ENCODE measurements around the gene GUCA2B. TPM values are rescaled to one million over a fixed set of nuclear protein-coding genes. Genes with fewer than 3 reads are reported as not detected.

The GUCA2B gene
- total RNA-seq, 4 donors from 2014 or later, result 1.0 TPM; not detected in 3

GRCh38 chr1:42133809-42134526 is 19.2 kb upstream of the GUCA2B start:
- intact Hi-C loops (cut with DNase I; ENCODE audit: low total_unique reads) (no loop called here), in situ Hi-C loops (cut with MboI; ENCODE audit: low sequenced_read_pairs in 4 of 4) (loop anchor here in 1 of 4 donors (25.0 kb wide), 2 partner anchors 603 to 928 kb away; partner anchors contain the start of gene CLDN19)
- no peak for TF ChIP-seq POLR2A (IDR thresholded peaks at IDR 0.05)
- TF ChIP-seq, protein P1, sequence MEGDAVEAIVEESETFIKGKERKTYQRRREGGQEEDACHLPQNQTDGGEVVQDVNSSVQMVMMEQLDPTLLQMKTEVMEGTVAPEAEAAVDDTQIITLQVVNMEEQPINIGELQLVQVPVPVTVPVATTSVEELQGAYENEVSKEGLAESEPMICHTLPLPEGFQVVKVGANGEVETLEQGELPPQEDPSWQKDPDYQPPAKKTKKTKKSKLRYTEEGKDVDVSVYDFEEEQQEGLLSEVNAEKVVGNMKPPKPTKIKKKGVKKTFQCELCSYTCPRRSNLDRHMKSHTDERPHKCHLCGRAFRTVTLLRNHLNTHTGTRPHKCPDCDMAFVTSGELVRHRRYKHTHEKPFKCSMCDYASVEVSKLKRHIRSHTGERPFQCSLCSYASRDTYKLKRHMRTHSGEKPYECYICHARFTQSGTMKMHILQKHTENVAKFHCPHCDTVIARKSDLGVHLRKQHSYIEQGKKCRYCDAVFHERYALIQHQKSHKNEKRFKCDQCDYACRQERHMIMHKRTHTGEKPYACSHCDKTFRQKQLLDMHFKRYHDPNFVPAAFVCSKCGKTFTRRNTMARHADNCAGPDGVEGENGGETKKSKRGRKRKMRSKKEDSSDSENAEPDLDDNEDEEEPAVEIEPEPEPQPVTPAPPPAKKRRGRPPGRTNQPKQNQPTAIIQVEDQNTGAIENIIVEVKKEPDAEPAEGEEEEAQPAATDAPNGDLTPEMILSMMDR (IDR thresholded peaks at IDR 0.05 in 4 of 5, conservative IDR thresholded peaks at IDR 0.05 in 1 of 5), result no peak
- H3K27me3 ChIP-seq, result no peaks in the 10 kb centered on the region
- H3K4me3 ChIP-seq, result no peak overlapping the region
- DNase-seq, result no peak
- ATAC-seq, result no peak
- H3K9me3 ChIP-seq, result no peaks in the 10 kb centered on the region
- H3K27ac ChIP-seq, result no peak overlapping the region
- H3K4me1 ChIP-seq, result no peaks in the 10 kb centered on the region
- H3K36me3 ChIP-seq, result no peaks in the 10 kb centered on the region

GRCh38 chr1:42135426-42135825 is 17.8 kb upstream of the GUCA2B start:
- intact Hi-C loops (cut with DNase I; ENCODE audit: low total_unique reads), result no loop called here
- H3K9me3 ChIP-seq, result no peaks in the 10 kb centered on the region
- no peak overlapping the region for H3K27ac ChIP-seq
- no peak for ATAC-seq
- in situ Hi-C loops (cut with MboI; ENCODE audit: low sequenced_read_pairs in 4 of 4), result loop anchor here in 1 of 4 donors (25.0 kb wide), 2 partner anchors 602 to 927 kb away; partner anchors contain the start of gene CLDN19
- DNase-seq, result no peak
- H3K4me3 ChIP-seq, result no peak overlapping the region
- TF ChIP-seq POLR2A (IDR thresholded peaks at IDR 0.05), result no peak
- TF ChIP-seq, protein P1 (IDR thresholded peaks at IDR 0.05 in 4 of 5, conservative IDR thresholded peaks at IDR 0.05 in 1 of 5), result no peak
- H3K27me3 ChIP-seq, result peaks cover 0 to 1% (median 0%) of the 10 kb centered on the region in 3 donors
- no peaks in the 10 kb centered on the region for H3K36me3 ChIP-seq
- H3K4me1 ChIP-seq, result no peaks in the 10 kb centered on the region

DNA sequence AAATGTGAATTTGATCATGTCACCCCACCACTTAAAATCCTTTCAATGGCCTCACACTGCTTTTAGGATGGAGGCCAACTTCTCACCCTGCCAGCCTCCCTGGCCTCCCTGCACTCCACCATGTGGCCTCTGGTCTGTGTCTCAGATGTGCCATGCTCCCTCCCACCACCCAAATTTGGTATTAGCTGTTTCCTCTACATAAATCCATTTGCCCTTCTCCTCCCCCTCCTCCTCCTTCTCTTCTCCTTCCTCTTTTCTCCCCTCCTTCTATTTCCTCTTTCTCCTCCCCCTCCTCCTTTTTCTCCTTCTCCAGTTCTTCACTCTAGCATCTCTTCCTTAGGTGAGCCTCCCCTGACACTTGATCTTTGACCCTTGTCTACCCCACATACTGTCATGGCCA is 16.7 kb upstream of the GUCA2B start:
- no peaks in the 10 kb centered on the region for H3K36me3 ChIP-seq
- peaks cover 0 to 4% (median 0%) of the 10 kb centered on the region in 3 donors for H3K27me3 ChIP-seq
- no peaks in the 10 kb centered on the region for H3K4me1 ChIP-seq
- H3K9me3 ChIP-seq, result no peaks in the 10 kb centered on the region
- ATAC-seq (no peak), DNase-seq (no peak)
- no peak overlapping the region for H3K4me3 ChIP-seq
- in situ Hi-C loops (cut with MboI; ENCODE audit: low sequenced_read_pairs in 4 of 4) (loop anchor here in 1 of 4 donors (25.0 kb wide), 2 partner anchors 601 to 926 kb away; partner anchors contain the start of gene CLDN19), intact Hi-C loops (cut with DNase I; ENCODE audit: low total_unique reads) (no loop called here)
- no peak overlapping the region for H3K27ac ChIP-seq
- no peak for TF ChIP-seq POLR2A (IDR thresholded peaks at IDR 0.05)
- TF ChIP-seq, protein P1 (IDR thresholded peaks at IDR 0.05 in 4 of 5, conservative IDR thresholded peaks at IDR 0.05 in 1 of 5), result no peak

- in situ Hi-C loops (cut with MboI; ENCODE audit: low sequenced_read_pairs in 4 of 4) (loop anchor here in 1 of 4 donors (25.0 kb wide), 2 partner anchors 600 to 925 kb away; partner anchors contain the start of gene CLDN19), intact Hi-C loops (cut with DNase I; ENCODE audit: low total_unique reads) (no loop called here)
- H3K27ac ChIP-seq, result no peak overlapping the region
- no peak for TF ChIP-seq POLR2A (IDR thresholded peaks at IDR 0.05)
- TF ChIP-seq, protein P1 (IDR thresholded peaks at IDR 0.05 in 4 of 5, conservative IDR thresholded peaks at IDR 0.05 in 1 of 5), result no peak
- no peak for ATAC-seq
- H3K4me3 ChIP-seq, result no peak overlapping the region
- no peaks in the 10 kb centered on the region for H3K4me1 ChIP-seq
- DNase-seq, result no peak
- peaks cover 0 to 6% (median 5%) of the 10 kb centered on the region in 3 donors for H3K27me3 ChIP-seq
- no peaks in the 10 kb centered on the region for H3K36me3 ChIP-seq
- no peaks in the 10 kb centered on the region for H3K9me3 ChIP-seq
Measured at GRCh38 chr1:42137766-42138165, 15.4 kb upstream of the GUCA2B start.
